Neuronal stem cell (in vitro differentiated cells): ENCODE results near the gene GIMAP2.

Experiments used
- DNase-seq: peaks from one replicate; pipeline ENCODE4 v3.0.0-alpha.2; 2013; ENCODE audit warnings: low spot score
- H2AFZ ChIP-seq: one replicate; pipeline ENCODE4 v1.6.1; 2013; ENCODE audit warnings: mild to moderate bottlenecking, low read length, inconsistent platforms
- H2AK5ac ChIP-seq: 2 replicates; pipeline ENCODE4 v1.6.1; 2013; ENCODE audit warnings: low read depth, mild to moderate bottlenecking, inconsistent platforms, low read length, moderate library complexity, mixed read lengths
- H2BK120ac ChIP-seq: 2 replicates; pipeline ENCODE4 v1.6.1; 2013; ENCODE audit warnings: low read depth, mild to moderate bottlenecking, inconsistent platforms, low read length, moderate library complexity, mixed read lengths
- H2BK12ac ChIP-seq: one replicate; pipeline ENCODE4 v1.6.1; 2013; ENCODE audit warnings: low read length, inconsistent platforms
- H2BK15ac ChIP-seq: 2 replicates; pipeline ENCODE4 v1.6.1; 2013; ENCODE audit warnings: mild to moderate bottlenecking, low read length, inconsistent platforms, mixed read lengths
- H2BK5ac ChIP-seq: one replicate; pipeline ENCODE4 v1.6.1; 2013; ENCODE audit warnings: inconsistent platforms, mild to moderate bottlenecking, low read length, moderate library complexity
- H3K14ac ChIP-seq: one replicate; pipeline ENCODE4 v1.6.1; 2013; ENCODE audit warnings: low read length, inconsistent platforms
- H3K18ac ChIP-seq: 2 replicates; pipeline ENCODE4 v1.6.1; 2013; ENCODE audit warnings: low read length, inconsistent platforms
- H3K23ac ChIP-seq: 2 replicates; pipeline ENCODE4 v1.6.1; 2013; ENCODE audit warnings: low read depth, mild to moderate bottlenecking, mixed read lengths, low read length, inconsistent platforms; ENCODE audit not compliant: poor library complexity
- H3K27ac ChIP-seq: replicated peaks from 3 replicates; pipeline ENCODE4 v1.5.1; 2013; ENCODE audit warnings: low read length, inconsistent platforms
- H3K27me3 ChIP-seq, 3 experiments: 2 replicates each; pipeline ENCODE4 v1.6.1; 2013; ENCODE audit warnings: low read length in 3 of 3, mild to moderate bottlenecking in 2 of 3, inconsistent platforms in 1 of 3, low read depth in 1 of 3, mixed read lengths in 1 of 3, moderate library complexity in 1 of 3; ENCODE audit not compliant: control insufficient read depth in 3 of 3, insufficient read depth in 3 of 3
- H3K36me3 ChIP-seq, 2 donors: replicated peaks in 1 of 2; 2 replicates each; pipeline ENCODE4 v1.6.1; 2013; ENCODE audit warnings: low read length in 2 of 2; ENCODE audit not compliant: control insufficient read depth in 2 of 2, insufficient read depth in 2 of 2
- H3K4ac ChIP-seq: 2 replicates; pipeline ENCODE4 v1.6.1; 2013; ENCODE audit warnings: inconsistent platforms, mild to moderate bottlenecking, low read length, moderate library complexity
- H3K4me1 ChIP-seq, 2 donors: 1 replicate in 1 of 2; 2 replicates in 1 of 2; pipeline ENCODE4 v1.6.1; 2013; ENCODE audit warnings: low read length in 2 of 2, low read depth in 1 of 2; ENCODE audit not compliant: control insufficient read depth in 2 of 2, insufficient read depth in 1 of 2
- H3K4me2 ChIP-seq: one replicate; pipeline ENCODE4 v1.6.1; 2013; ENCODE audit warnings: mild to moderate bottlenecking, low read length, inconsistent platforms; ENCODE audit not compliant: insufficient read depth, poor library complexity, severe bottlenecking
- H3K4me3 ChIP-seq, 2 donors: 2 replicates each; pipeline ENCODE4 v1.5.1; 2013; ENCODE audit warnings: low read length in 2 of 2, mild to moderate bottlenecking in 2 of 2, inconsistent platforms in 1 of 2, moderate library complexity in 1 of 2
- H3K79me1 ChIP-seq: one replicate; pipeline ENCODE4 v1.6.1; 2013; ENCODE audit warnings: low read depth, mild to moderate bottlenecking, inconsistent platforms, low read length, moderate library complexity
- H3K9ac ChIP-seq: one replicate; pipeline ENCODE4 v1.6.1; 2013; ENCODE audit warnings: mild to moderate bottlenecking, low read depth, low read length, inconsistent platforms; ENCODE audit not compliant: poor library complexity
- H3K9me3 ChIP-seq, 2 donors: replicated peaks in 1 of 2; 2 replicates each; pipeline versions ENCODE3 to v1.6.1; 2013; ENCODE audit warnings: low read length in 2 of 2, mild to moderate bottlenecking in 2 of 2, inconsistent platforms in 1 of 2, low read depth in 1 of 2, mixed read lengths in 1 of 2, moderate library complexity in 1 of 2; ENCODE audit not compliant: control insufficient read depth in 2 of 2, insufficient read depth in 1 of 2
- H4K8ac ChIP-seq: one replicate; pipeline ENCODE4 v1.6.1; 2013; ENCODE audit warnings: low read depth, mild to moderate bottlenecking, inconsistent platforms, low read length, moderate library complexity
- H4K91ac ChIP-seq: one replicate; pipeline ENCODE4 v1.6.1; 2013; ENCODE audit warnings: low read length, low read depth, mild to moderate bottlenecking, inconsistent platforms; ENCODE audit not compliant: poor library complexity
- WGBS, 2 donors: extraction: QIAGEN DNeasy Blood & Tissue Kit; methylation state at CpG; one replicate each; pipeline ENCODE4 v1.1.7; 2013; ENCODE audit warnings: missing lambda C conversion rate in 2 of 2, mixed read lengths in 1 of 2; ENCODE audit not compliant: insufficient read length in 2 of 2, insufficient replicate concordance in 1 of 2; ENCODE audit errors: extremely low coverage in 2 of 2; 5-methylcytosine and 5-hydroxymethylcytosine counted together

Gene GIMAP2

DNA sequence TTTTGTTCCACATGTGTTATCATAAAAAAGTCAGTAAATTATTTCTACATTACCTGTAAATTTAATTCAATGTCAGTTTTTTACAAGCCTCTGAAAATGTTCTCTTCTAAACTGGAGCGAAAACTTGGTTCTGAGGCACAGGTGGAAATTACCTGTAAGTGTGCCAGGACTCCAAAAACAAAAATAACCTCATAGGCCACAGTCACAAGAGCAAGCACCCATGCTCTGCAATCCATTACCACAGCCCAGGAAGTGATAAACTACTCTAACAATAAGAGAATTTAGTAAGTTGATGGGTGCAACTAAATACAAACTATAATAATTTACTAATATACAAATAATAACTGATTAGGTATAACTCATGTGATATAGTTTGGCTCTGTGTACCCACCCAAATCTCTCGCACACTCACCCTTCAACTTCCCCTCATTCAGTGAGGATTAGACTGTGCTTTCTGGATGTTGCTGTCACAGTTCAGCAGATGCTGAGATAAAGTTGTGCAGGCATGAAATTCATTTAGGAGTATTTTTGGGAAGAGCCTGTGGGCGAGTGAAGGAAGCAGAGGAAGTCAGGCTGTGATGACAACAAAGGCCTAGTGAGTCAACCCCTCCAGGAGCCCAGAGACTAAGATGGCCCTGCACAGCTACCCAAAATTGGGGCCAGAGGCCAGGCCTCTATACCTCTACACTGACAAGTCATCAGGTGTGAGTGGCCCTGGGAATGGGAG, 37.0 kb upstream of the GIMAP2 start:
- H3K23ac ChIP-seq, result no peak overlapping the region
- H3K4ac ChIP-seq, result no peak overlapping the region
- H3K36me3 ChIP-seq, result no peaks in the 10 kb centered on the region
- no peak overlapping the region for H4K8ac ChIP-seq
- H2AFZ ChIP-seq, result no peak overlapping the region
- H3K18ac ChIP-seq, result no peak overlapping the region
- H3K14ac ChIP-seq, result no peak overlapping the region
- H2AK5ac ChIP-seq, result no peak overlapping the region
- no peak overlapping the region for H4K91ac ChIP-seq
- no peak overlapping the region for H3K9ac ChIP-seq
- no peak overlapping the region for H2BK12ac ChIP-seq
- no peak overlapping the region for H3K27ac ChIP-seq
- no peak overlapping the region for H3K4me3 ChIP-seq
- no peaks in the 10 kb centered on the region for H3K27me3 ChIP-seq
- no CpG with 5 or more reads among the region's 3 CpGs for WGBS, 2 donors
- H3K79me1 ChIP-seq, result no peaks in the 10 kb centered on the region
- no peak overlapping the region for H3K4me2 ChIP-seq
- no peak overlapping the region for H2BK5ac ChIP-seq
- H2BK15ac ChIP-seq, result no peak overlapping the region
- DNase-seq, result no peak
- H3K9me3 ChIP-seq, result no peaks in the 10 kb centered on the region
- H2BK120ac ChIP-seq, result no peak overlapping the region
- H3K4me1 ChIP-seq, result no peaks in the 10 kb centered on the region

DNA sequence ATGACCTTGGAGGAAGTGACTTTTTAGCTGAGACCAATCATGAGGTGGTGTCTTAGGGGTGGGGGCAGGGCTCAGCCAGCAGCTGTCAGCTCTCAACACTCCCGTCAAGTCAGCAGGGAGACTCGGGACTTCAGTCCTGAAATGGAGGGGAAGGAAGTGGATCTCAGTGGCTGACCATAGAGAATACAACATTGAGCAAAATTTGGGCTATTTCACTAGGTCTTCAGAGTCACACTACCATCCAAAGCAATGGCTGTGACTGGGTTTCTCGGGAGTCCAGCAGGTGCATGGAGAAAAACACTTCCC, 36.5 kb upstream of the GIMAP2 start:
- Histone ChIP-seq H3K4me1 (no peaks in the 10 kb centered on the region), H3K27me3 (no peaks in the 10 kb centered on the region), H2BK15ac (no peak overlapping the region), H3K4me2 (no peak overlapping the region), H3K36me3 (no peaks in the 10 kb centered on the region), H2AK5ac (no peak overlapping the region), H3K4ac (no peak overlapping the region), H2BK12ac (no peak overlapping the region), H3K9ac (no peak overlapping the region), H2BK5ac (no peak overlapping the region), H3K4me3 (no peak overlapping the region), H3K18ac (no peak overlapping the region), H3K9me3 (no peaks in the 10 kb centered on the region), H2AFZ (no peak overlapping the region), H3K14ac (no peak overlapping the region), H4K91ac (no peak overlapping the region), H3K23ac (no peak overlapping the region), H3K27ac (no peak overlapping the region), H3K79me1 (no peaks in the 10 kb centered on the region), H4K8ac (no peak overlapping the region), H2BK120ac (no peak overlapping the region)
- no CpG with 5 or more reads among the region's 3 CpGs for WGBS, 2 donors
- no peak for DNase-seq

DNA sequence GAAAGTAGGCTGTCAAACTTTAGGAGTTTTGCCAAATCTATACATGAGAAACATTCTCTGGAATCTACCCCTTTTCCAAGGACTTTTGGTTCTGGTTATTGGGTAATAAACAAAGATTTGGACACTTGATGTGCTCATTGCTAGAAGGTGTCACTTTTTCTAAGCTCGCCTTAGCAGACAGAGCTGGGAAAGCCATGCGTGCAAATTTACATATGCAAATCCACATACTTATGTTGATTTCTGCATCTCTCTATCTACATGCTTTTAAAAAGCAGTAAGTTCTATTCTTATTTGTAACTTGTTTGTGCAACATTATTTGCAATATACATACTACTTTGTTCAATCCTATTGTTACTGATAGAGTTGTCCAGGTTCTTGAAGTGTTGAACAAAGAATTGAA, 30.8 kb upstream of the GIMAP2 start:
- WGBS, 2 donors, result no CpG with 5 or more reads among the region's 2 CpGs
- Histone ChIP-seq H2BK120ac (no peak overlapping the region), H3K79me1 (no peaks in the 10 kb centered on the region)

DNA sequence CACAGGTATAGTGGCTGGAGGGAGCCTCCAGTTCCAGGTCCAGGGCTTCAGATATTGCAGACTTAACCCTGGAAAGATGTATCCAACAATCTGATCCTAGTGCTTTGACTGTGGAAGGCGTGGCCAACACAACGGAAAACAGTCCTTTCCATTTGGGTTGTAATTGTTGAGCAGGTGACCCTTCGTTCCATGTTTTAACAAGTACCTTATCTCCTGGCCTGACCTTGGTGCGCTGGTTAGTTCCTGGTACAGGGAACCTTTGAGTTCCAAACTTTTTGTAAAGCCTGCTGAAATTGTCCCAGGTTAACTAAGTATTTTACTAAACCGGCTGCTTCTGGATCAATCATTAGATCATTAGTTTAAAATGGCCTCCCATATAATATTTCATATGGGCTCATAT, 29.5 kb upstream of the GIMAP2 start:
- Histone ChIP-seq H2AK5ac (no peak overlapping the region), H3K4me1 (peaks cover 0 to 2% of the 10 kb centered on the region in 2 donors), H3K36me3 (no peaks in the 10 kb centered on the region), H3K9me3 (no peaks in the 10 kb centered on the region), H3K9ac (no peak overlapping the region), H2AFZ (no peak overlapping the region), H2BK12ac (no peak overlapping the region), H4K91ac (no peak overlapping the region), H3K18ac (no peak overlapping the region), H3K14ac (no peak overlapping the region), H3K27ac (no peak overlapping the region), H3K4me2 (no peak overlapping the region), H2BK5ac (no peak overlapping the region), H2BK120ac (no peak overlapping the region), H3K4ac (no peak overlapping the region), H3K4me3 (no peak overlapping the region), H2BK15ac (no peak overlapping the region), H3K27me3 (no peaks in the 10 kb centered on the region), H3K79me1 (no peaks in the 10 kb centered on the region), H4K8ac (no peak overlapping the region), H3K23ac (no peak overlapping the region)
- DNase-seq, result no peak
- WGBS, 2 donors, result no CpG with 5 or more reads among the region's 5 CpGs

More for the DNA sequence above, 30.8 kb upstream of the GIMAP2 start:
- no peak overlapping the region for H3K18ac ChIP-seq
- no peak overlapping the region for H2BK5ac ChIP-seq
- H2BK12ac ChIP-seq, result no peak overlapping the region
- no peak overlapping the region for H3K4ac ChIP-seq
- H3K4me2 ChIP-seq, result no peak overlapping the region
- no peaks in the 10 kb centered on the region for H3K27me3 ChIP-seq
- no peak overlapping the region for H2AFZ ChIP-seq
- H3K4me1 ChIP-seq, result peaks cover 0 to 2% of the 10 kb centered on the region in 2 donors
- H4K8ac ChIP-seq, result no peak overlapping the region
- no peak for DNase-seq
- no peak overlapping the region for H2BK15ac ChIP-seq
- no peak overlapping the region for H3K4me3 ChIP-seq
- no peak overlapping the region for H2AK5ac ChIP-seq
- H3K9me3 ChIP-seq, result no peaks in the 10 kb centered on the region
- no peak overlapping the region for H4K91ac ChIP-seq
- H3K23ac ChIP-seq, result no peak overlapping the region
- no peak overlapping the region for H3K9ac ChIP-seq
- no peak overlapping the region for H3K27ac ChIP-seq
- no peak overlapping the region for H3K14ac ChIP-seq
- no peaks in the 10 kb centered on the region for H3K36me3 ChIP-seq
